ENCODE measurements around the gene SOD2. TPM values are rescaled to one million over a fixed set of nuclear protein-coding genes. Genes with fewer than 3 reads are reported as not detected.
"Not testable (repeated sequence)": the region's sequence is repeated elsewhere in the genome, so short reads cannot be mapped to it uniquely, and the experiment has no call there.

The SOD2 gene
- total and polyA plus RNA-seq, 4 donors = 143 to 952 (median 507) TPM

DNA sequence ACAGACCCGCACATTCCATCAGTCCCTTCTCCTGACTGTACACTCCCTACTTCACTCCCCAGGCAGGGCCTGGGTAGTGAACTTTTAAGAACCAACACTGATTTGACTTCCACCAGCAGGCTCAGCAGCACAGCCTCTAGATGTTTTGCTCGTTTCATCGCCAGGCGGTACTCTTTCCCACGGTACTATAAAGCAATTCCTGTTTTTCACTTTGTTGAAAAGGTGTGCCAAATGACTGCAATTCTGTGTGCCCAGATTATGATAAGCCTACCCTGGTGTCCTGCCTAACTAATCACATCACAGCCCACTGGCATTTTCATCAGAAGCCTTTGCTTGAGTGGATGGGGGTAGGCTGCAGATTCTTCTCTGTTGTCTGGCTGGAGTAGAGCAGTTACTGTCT, 21.4 kb upstream of the SOD2 start:
- 85% methylated on average over 5 of the region's 5 CpGs for WGBS
- no peak overlapping the region for H3K27ac ChIP-seq (ENCODE audit: low read depth in 1 of 2, low read length in 2 of 2)
- TF ChIP-seq HNF4G (IDR thresholded peaks at IDR 0.05) = no peak
- TF ChIP-seq EGR1 (IDR thresholded peaks at IDR 0.05; ENCODE audit: low read depth in 2 of 2) = no peak
- TF ChIP-seq RXRA (IDR thresholded peaks at IDR 0.05) = no peak
- TF ChIP-seq RAD21 (IDR thresholded peaks at IDR 0.05) = no peak
- TF ChIP-seq GABPA (IDR thresholded peaks at IDR 0.05 in 1 of 2, conservative IDR thresholded peaks at IDR 0.05 in 1 of 2) = no peak
- TF ChIP-seq TAF1 (conservative IDR thresholded peaks at IDR 0.05) = no peak
- no peaks in the 10 kb centered on the region for H3K36me3 ChIP-seq (ENCODE audit: control insufficient read depth in 4 of 4, insufficient read depth in 3 of 4, low read depth in 1 of 4, low read length in 3 of 4)
- no peak for DNase-seq (ENCODE audit: low spot score)
- peaks cover 0 to 6% (median 1%) of the 10 kb centered on the region in 4 donors for H3K4me1 ChIP-seq (ENCODE audit: control insufficient read depth in 4 of 4, insufficient read depth in 4 of 4, low read length in 3 of 4)
- H3K9me3 ChIP-seq (ENCODE audit: control insufficient read depth in 4 of 4, low read length in 3 of 4) = no peaks in the 10 kb centered on the region
- H3K9ac ChIP-seq (ENCODE audit: low read depth in 1 of 2, low read length in 2 of 2) = no peak overlapping the region
- H3K4me3 ChIP-seq (ENCODE audit: low read depth in 1 of 3, low read length in 3 of 3) = no peak overlapping the region
- H3K27me3 ChIP-seq (ENCODE audit: control insufficient read depth in 4 of 4, insufficient read depth in 4 of 4, low read length in 3 of 4) = no peaks in the 10 kb centered on the region

DNA sequence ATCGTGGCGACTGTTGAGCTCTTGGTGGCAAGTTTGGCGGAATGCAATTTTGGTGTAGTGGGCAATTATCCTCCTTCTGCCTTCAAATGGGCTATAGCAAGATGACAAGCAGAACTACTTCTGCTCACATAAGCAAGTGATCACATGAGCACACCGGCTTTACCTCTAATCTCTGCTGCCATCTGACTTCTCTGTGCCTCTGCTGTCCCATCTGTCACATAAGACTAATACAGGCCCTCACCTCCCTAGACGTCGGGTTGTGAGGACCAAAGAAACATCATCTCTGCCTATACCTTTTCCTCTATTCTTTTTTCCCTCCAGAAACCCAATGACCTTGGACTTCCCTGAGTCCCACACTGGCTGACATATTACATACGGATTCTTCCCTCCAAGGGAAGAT, 20.9 kb upstream of the SOD2 start:
- H3K27me3 ChIP-seq (ENCODE audit: control insufficient read depth in 4 of 4, insufficient read depth in 4 of 4, low read length in 3 of 4) = no peaks in the 10 kb centered on the region
- no peak overlapping the region for H3K27ac ChIP-seq (ENCODE audit: low read depth in 1 of 2, low read length in 2 of 2)
- TF ChIP-seq GABPA (IDR thresholded peaks at IDR 0.05 in 1 of 2, conservative IDR thresholded peaks at IDR 0.05 in 1 of 2) = no peak
- TF ChIP-seq FOXA2 (IDR thresholded peaks at IDR 0.05) = no peak
- TF ChIP-seq, protein P1, sequence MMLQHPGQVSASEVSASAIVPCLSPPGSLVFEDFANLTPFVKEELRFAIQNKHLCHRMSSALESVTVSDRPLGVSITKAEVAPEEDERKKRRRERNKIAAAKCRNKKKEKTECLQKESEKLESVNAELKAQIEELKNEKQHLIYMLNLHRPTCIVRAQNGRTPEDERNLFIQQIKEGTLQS (IDR thresholded peaks at IDR 0.05) = no peak
- TF ChIP-seq RAD21 (IDR thresholded peaks at IDR 0.05) = no peak
- no peak for TF ChIP-seq HNF4G (IDR thresholded peaks at IDR 0.05)
- no peak for TF ChIP-seq TAF1 (conservative IDR thresholded peaks at IDR 0.05)
- peaks cover 0 to 6% (median 1%) of the 10 kb centered on the region in 4 donors for H3K4me1 ChIP-seq (ENCODE audit: control insufficient read depth in 4 of 4, insufficient read depth in 4 of 4, low read length in 3 of 4)
- 94% methylated on average over 7 of the region's 7 CpGs for WGBS
- H3K4me3 ChIP-seq (ENCODE audit: low read depth in 1 of 3, low read length in 3 of 3) = no peak overlapping the region
- no peak overlapping the region for H3K9ac ChIP-seq (ENCODE audit: low read depth in 1 of 2, low read length in 2 of 2)
- no peaks in the 10 kb centered on the region for H3K9me3 ChIP-seq (ENCODE audit: control insufficient read depth in 4 of 4, low read length in 3 of 4)
- no peaks in the 10 kb centered on the region for H3K36me3 ChIP-seq (ENCODE audit: control insufficient read depth in 4 of 4, insufficient read depth in 3 of 4, low read depth in 1 of 4, low read length in 3 of 4)
- no peak for DNase-seq (ENCODE audit: low spot score)

DNA sequence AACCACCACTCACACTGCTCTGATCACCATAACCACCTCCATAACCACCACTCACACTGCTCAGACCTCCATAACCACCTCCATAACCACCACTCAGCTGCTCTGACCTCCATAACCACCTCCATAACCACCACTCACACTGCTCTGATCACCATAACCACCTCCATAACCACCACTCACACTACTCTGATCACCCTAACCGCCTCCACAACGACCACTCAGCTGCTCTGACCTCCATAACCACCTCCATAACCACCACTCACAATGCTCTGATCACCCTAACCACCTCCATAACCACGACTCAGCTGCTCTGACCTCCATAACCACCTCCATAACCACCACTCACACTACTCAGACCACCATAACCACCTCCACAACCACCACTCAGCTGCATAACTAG, 19.3 kb upstream of the SOD2 start:
- not testable (repeated sequence) for H3K27me3 ChIP-seq (ENCODE audit: control insufficient read depth in 4 of 4, insufficient read depth in 4 of 4, low read length in 3 of 4); H3K4me1 ChIP-seq (ENCODE audit: control insufficient read depth in 4 of 4, insufficient read depth in 4 of 4, low read length in 3 of 4); H3K27ac ChIP-seq (ENCODE audit: low read depth in 1 of 2, low read length in 2 of 2); H3K36me3 ChIP-seq (ENCODE audit: control insufficient read depth in 4 of 4, insufficient read depth in 3 of 4, low read depth in 1 of 4, low read length in 3 of 4); H3K9ac ChIP-seq (ENCODE audit: low read depth in 1 of 2, low read length in 2 of 2); H3K9me3 ChIP-seq (ENCODE audit: control insufficient read depth in 4 of 4, low read length in 3 of 4); DNase-seq (ENCODE audit: low spot score); H3K4me3 ChIP-seq (ENCODE audit: low read depth in 1 of 3, low read length in 3 of 3)
- WGBS = 87% methylated on average over 3 of the region's 3 CpGs

DNA sequence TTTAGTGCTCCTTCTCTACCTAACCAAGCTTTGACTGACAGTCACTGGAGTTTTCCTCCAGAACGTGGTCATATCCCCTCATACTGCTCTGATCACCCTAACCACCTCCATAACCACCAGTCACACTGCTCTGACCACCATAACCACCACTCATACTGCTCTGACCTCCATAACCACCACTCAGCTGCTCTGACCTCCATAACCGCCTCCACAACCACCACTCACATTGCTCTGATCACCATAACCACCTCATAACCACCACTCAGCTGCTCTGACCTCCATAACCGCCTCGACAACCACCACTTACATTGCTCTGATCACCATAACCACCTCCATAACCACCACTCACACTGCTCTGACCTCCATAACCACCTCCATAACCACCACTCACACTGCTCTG, 17.6 kb upstream of the SOD2 start:
- not testable (repeated sequence) for H3K9me3 ChIP-seq (ENCODE audit: control insufficient read depth in 4 of 4, low read length in 3 of 4); H3K4me1 ChIP-seq (ENCODE audit: control insufficient read depth in 4 of 4, insufficient read depth in 4 of 4, low read length in 3 of 4); H3K4me3 ChIP-seq (ENCODE audit: low read depth in 1 of 3, low read length in 3 of 3); H3K36me3 ChIP-seq (ENCODE audit: control insufficient read depth in 4 of 4, insufficient read depth in 3 of 4, low read depth in 1 of 4, low read length in 3 of 4); H3K27me3 ChIP-seq (ENCODE audit: control insufficient read depth in 4 of 4, insufficient read depth in 4 of 4, low read length in 3 of 4); DNase-seq (ENCODE audit: low spot score); H3K9ac ChIP-seq (ENCODE audit: low read depth in 1 of 2, low read length in 2 of 2); H3K27ac ChIP-seq (ENCODE audit: low read depth in 1 of 2, low read length in 2 of 2)
- 78% methylated on average over 4 of the region's 4 CpGs for WGBS

DNA sequence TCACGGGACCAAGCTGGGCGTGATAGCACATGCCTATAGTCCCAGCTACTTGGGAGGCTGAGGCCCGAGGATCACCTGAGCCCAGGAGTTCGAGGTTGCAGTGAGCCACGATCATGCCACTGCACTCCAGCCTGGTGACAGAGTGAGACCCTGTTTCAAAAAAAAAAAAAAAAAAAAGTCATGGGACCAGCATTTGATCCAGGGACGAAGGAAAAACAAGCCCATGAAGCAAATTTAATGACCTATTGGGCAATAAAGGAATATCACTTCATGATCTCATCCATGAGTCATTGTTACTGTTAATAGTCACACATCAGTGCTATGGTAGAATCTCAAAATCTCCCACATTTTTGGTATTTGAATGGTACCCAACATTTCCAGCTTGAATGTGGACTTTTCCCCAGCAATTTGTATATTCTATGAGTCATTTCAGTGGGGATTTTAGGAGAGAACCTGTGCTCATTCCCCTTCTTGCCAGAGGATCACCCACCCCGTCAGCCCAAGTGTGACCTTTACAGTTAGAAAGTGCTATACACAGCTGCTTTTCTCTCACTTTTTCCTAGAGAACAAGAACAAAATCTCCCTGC, 8.5 kb upstream of the SOD2 start:
- WGBS = 72% methylated on average over 7 of the region's 7 CpGs
- peak overlapping the region; percentile 22 to 23 for H3K9ac ChIP-seq (ENCODE audit: low read depth in 1 of 2, low read length in 2 of 2)
- no peak for DNase-seq (ENCODE audit: low spot score)
- TF ChIP-seq RAD21 (IDR thresholded peaks at IDR 0.05) (no peak), HNF4A (conservative IDR thresholded peaks at IDR 0.05) (peak; percentile 27 to 53), FOXA2 (IDR thresholded peaks at IDR 0.05) (peak; percentile 10), NR2F2 (IDR thresholded peaks at IDR 0.05) (no peak), YY1 (IDR thresholded peaks at IDR 0.05) (peak; percentile 36), HNF4G (IDR thresholded peaks at IDR 0.05) (no peak)
- TF ChIP-seq, protein P2, sequence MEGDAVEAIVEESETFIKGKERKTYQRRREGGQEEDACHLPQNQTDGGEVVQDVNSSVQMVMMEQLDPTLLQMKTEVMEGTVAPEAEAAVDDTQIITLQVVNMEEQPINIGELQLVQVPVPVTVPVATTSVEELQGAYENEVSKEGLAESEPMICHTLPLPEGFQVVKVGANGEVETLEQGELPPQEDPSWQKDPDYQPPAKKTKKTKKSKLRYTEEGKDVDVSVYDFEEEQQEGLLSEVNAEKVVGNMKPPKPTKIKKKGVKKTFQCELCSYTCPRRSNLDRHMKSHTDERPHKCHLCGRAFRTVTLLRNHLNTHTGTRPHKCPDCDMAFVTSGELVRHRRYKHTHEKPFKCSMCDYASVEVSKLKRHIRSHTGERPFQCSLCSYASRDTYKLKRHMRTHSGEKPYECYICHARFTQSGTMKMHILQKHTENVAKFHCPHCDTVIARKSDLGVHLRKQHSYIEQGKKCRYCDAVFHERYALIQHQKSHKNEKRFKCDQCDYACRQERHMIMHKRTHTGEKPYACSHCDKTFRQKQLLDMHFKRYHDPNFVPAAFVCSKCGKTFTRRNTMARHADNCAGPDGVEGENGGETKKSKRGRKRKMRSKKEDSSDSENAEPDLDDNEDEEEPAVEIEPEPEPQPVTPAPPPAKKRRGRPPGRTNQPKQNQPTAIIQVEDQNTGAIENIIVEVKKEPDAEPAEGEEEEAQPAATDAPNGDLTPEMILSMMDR (IDR thresholded peaks at IDR 0.05; ENCODE audit: low read depth, low read length, missing input control) = no peak
- TF ChIP-seq, protein P1 (IDR thresholded peaks at IDR 0.05) = peak; percentile 85
- TF ChIP-seq, protein P3, sequence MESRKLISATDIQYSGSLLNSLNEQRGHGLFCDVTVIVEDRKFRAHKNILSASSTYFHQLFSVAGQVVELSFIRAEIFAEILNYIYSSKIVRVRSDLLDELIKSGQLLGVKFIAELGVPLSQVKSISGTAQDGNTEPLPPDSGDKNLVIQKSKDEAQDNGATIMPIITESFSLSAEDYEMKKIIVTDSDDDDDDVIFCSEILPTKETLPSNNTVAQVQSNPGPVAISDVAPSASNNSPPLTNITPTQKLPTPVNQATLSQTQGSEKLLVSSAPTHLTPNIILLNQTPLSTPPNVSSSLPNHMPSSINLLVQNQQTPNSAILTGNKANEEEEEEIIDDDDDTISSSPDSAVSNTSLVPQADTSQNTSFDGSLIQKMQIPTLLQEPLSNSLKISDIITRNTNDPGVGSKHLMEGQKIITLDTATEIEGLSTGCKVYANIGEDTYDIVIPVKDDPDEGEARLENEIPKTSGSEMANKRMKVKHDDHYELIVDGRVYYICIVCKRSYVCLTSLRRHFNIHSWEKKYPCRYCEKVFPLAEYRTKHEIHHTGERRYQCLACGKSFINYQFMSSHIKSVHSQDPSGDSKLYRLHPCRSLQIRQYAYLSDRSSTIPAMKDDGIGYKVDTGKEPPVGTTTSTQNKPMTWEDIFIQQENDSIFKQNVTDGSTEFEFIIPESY (IDR thresholded peaks at IDR 0.05) = peak; percentile 49
- TF ChIP-seq, protein P4, sequence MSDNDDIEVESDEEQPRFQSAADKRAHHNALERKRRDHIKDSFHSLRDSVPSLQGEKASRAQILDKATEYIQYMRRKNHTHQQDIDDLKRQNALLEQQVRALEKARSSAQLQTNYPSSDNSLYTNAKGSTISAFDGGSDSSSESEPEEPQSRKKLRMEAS (IDR thresholded peaks at IDR 0.05) = no peak

More for the DNA sequence above, 8.5 kb upstream of the SOD2 start:
- Histone ChIP-seq H3K27me3 (ENCODE audit: control insufficient read depth in 4 of 4, insufficient read depth in 4 of 4, low read length in 3 of 4) (no peaks in the 10 kb centered on the region), H3K36me3 (ENCODE audit: control insufficient read depth in 4 of 4, insufficient read depth in 3 of 4, low read depth in 1 of 4, low read length in 3 of 4) (peaks cover 0 to 3% (median 0%) of the 10 kb centered on the region in 4 donors), H3K27ac (ENCODE audit: low read depth in 1 of 2, low read length in 2 of 2) (peak overlapping the region; percentile 81 to 92), H3K4me3 (ENCODE audit: low read depth in 1 of 3, low read length in 3 of 3) (no peak overlapping the region), H3K9me3 (ENCODE audit: control insufficient read depth in 4 of 4, low read length in 3 of 4) (no peaks in the 10 kb centered on the region), H3K4me1 (ENCODE audit: control insufficient read depth in 4 of 4, insufficient read depth in 4 of 4, low read length in 3 of 4) (peaks cover 0 to 6% (median 1%) of the 10 kb centered on the region in 4 donors)
